Prostate gland (tissue), 2 donors: Measurements from ENCODE around the gene C17orf67.

ENCODE experiments used
- CTCF ChIP-seq, 4 experiments: fragments of 200-600 bp in 2 of 4; fragments of 450-650 bp in 2 of 4; sonication (generic) in 2 of 4; IDR thresholded peaks; 1 replicate in 3 of 4; 2 replicates in 1 of 4; pipeline ENCODE4 v1.5.1; 2016 to 2019; ENCODE audit warnings: antibody characterized with exemption in 4 of 4, mild to moderate bottlenecking in 2 of 4, moderate library complexity in 2 of 4
- POLR2A ChIP-seq: fragments of 450-650 bp; IDR thresholded peaks from one replicate; pipeline ENCODE4 v1.6.1; 2016; ENCODE audit warnings: antibody characterized with exemption, mild to moderate bottlenecking

GRCh38 chr17:56744721-56745120, 89.0 kb downstream of the C17orf67 start:
- no peak for TF ChIP-seq CTCF (IDR thresholded peaks at IDR 0.05)
- TF ChIP-seq POLR2A: no peak
